Aorta (tissue), 5 donors: Measurements from ENCODE around the gene SLC16A1. TPM values are rescaled to one million over a fixed set of nuclear protein-coding genes. Genes with fewer than 3 reads are reported as not detected.
"Not testable (repeated sequence)": the region's sequence is repeated elsewhere in the genome, so short reads cannot be mapped to it uniquely, and the experiment has no call there.

Source experiments
- ATAC-seq: fragments of 200-7000 bp; cut with Tn5 transposase; one replicate; pipeline ENCODE4 v1.9.1; 2022; ENCODE audit warnings: moderate library complexity; ENCODE audit not compliant: low FRiP score
- DNase-seq, 2 donors: peaks; one replicate each; pipeline ENCODE4 v3.0.0-alpha.2; 2020
- H3K27ac ChIP-seq, 2 donors: one replicate each; pipeline ENCODE4 v1.5.1; 2013; ENCODE audit warnings: low read length in 2 of 2, mild to moderate bottlenecking in 2 of 2, moderate library complexity in 2 of 2, control low read depth in 1 of 2, inconsistent platforms in 1 of 2, low read depth in 1 of 2
- H3K27me3 ChIP-seq, 2 donors: one replicate each; pipeline ENCODE4 v1.6.1; 2013; ENCODE audit warnings: control low read depth in 1 of 2, low read length in 1 of 2, mild to moderate bottlenecking in 1 of 2, moderate library complexity in 1 of 2; ENCODE audit not compliant: insufficient read depth in 2 of 2, control insufficient read depth in 1 of 2
- H3K36me3 ChIP-seq, 2 donors: one replicate each; pipeline ENCODE4 v1.6.1; 2013; ENCODE audit warnings: control low read depth in 1 of 2, low read length in 1 of 2, mild to moderate bottlenecking in 1 of 2; ENCODE audit not compliant: insufficient read depth in 2 of 2, control insufficient read depth in 1 of 2
- H3K4me1 ChIP-seq, 2 donors: one replicate each; pipeline ENCODE4 v1.6.1; 2013; ENCODE audit warnings: low read length in 2 of 2, control low read depth in 1 of 2, mild to moderate bottlenecking in 1 of 2, moderate library complexity in 1 of 2; ENCODE audit not compliant: insufficient read depth in 2 of 2, control insufficient read depth in 1 of 2
- H3K4me3 ChIP-seq, 2 donors: one replicate each; pipeline ENCODE4 v1.5.1; 2013; ENCODE audit warnings: low read length in 2 of 2, control low read depth in 1 of 2, mild to moderate bottlenecking in 1 of 2
- H3K9me3 ChIP-seq: one replicate; pipeline ENCODE4 v1.6.1; 2013; ENCODE audit warnings: mild to moderate bottlenecking, low read length; ENCODE audit not compliant: control insufficient read depth
- WGBS, 2 donors: extraction: QIAGEN DNeasy Blood & Tissue Kit; methylation state at CpG; one replicate each; pipeline ENCODE4 v1.1.7; 2013; 5-methylcytosine and 5-hydroxymethylcytosine counted together
- intact Hi-C, 2 donors: fragments of 100-400 bp; cut with DNase I; formaldehyde crosslinking; loops; one replicate each; pipeline versions ENCODE4 v1.14.2 to v1.15.0; 2022
- long read RNA-seq, 2 donors: library from polyadenylated mRNA; unstranded; transcript quantifications; one replicate each; pipeline ENCODE4 v2.0.0, GENCODE V29; 2020 to 2021
- polyA plus RNA-seq, 2 donors: library from polyadenylated mRNA; stranded (reverse); fragments of 200-250 nt; gene quantifications; one replicate each; pipeline ENCODE4 v1.2.3, GENCODE V29; 2013
- total RNA-seq, 2 donors: library from RNA; stranded (reverse); fragmentation: NEBNext Ultra II Directional; extraction: Animal tissue kit (Norgen Biotek cat#: 25700); gene quantifications; one replicate each; pipeline ENCODE4 v1.2.1, GENCODE V29; 2021
- donor health status: healthy with polysubstance abuse.
- donor health status: Bipolar disorder and iron deficiency.
- donor health status: DM: no; HTN: no; CAD: no.
- donor health status: DM: no; HTN: no; CAD: no.
- donor health status: DM: yes; HTN: yes; CAD: no.

The SLC16A1 gene, protein sequence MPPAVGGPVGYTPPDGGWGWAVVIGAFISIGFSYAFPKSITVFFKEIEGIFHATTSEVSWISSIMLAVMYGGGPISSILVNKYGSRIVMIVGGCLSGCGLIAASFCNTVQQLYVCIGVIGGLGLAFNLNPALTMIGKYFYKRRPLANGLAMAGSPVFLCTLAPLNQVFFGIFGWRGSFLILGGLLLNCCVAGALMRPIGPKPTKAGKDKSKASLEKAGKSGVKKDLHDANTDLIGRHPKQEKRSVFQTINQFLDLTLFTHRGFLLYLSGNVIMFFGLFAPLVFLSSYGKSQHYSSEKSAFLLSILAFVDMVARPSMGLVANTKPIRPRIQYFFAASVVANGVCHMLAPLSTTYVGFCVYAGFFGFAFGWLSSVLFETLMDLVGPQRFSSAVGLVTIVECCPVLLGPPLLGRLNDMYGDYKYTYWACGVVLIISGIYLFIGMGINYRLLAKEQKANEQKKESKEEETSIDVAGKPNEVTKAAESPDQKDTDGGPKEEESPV
- total RNA-seq (10 to 100 TPM; 30.3 to 32.4 TPM), polyA plus RNA-seq (1 to 10 TPM; 3.0 to 9.1 TPM)
- long read RNA-seq, donor 1, full-length matches to known transcripts = 10 of 19 reads
- long read RNA-seq, donor 1, partial matches to known transcripts = 4 of 19 reads
- long read RNA-seq, donor 1, other reads (novel, unspliced or antisense) = 5 of 19 reads
- long read RNA-seq, donor 2, transcript SLC16A1-201 (5 exons, 3,910 nt) = major isoform, 6 of 13 reads
- long read RNA-seq, donor 2, partial matches to known transcripts = 4 of 13 reads
- long read RNA-seq, donor 2, other reads (novel, unspliced or antisense) = 2 of 13 reads

- ATAC-seq = peak; percentile 96
- 0 to 1% methylated on average over 83 to 90 of the region's 90 CpGs for WGBS, 2 donors
These were observed at the start of gene SLC16A1 for GRCh38 chr1:112955773-112956543. Gene SLC16A1 (minus strand): TSS chr1:112956196. CDS start chr1:112929308, 26,888 bp downstream.

DNA sequence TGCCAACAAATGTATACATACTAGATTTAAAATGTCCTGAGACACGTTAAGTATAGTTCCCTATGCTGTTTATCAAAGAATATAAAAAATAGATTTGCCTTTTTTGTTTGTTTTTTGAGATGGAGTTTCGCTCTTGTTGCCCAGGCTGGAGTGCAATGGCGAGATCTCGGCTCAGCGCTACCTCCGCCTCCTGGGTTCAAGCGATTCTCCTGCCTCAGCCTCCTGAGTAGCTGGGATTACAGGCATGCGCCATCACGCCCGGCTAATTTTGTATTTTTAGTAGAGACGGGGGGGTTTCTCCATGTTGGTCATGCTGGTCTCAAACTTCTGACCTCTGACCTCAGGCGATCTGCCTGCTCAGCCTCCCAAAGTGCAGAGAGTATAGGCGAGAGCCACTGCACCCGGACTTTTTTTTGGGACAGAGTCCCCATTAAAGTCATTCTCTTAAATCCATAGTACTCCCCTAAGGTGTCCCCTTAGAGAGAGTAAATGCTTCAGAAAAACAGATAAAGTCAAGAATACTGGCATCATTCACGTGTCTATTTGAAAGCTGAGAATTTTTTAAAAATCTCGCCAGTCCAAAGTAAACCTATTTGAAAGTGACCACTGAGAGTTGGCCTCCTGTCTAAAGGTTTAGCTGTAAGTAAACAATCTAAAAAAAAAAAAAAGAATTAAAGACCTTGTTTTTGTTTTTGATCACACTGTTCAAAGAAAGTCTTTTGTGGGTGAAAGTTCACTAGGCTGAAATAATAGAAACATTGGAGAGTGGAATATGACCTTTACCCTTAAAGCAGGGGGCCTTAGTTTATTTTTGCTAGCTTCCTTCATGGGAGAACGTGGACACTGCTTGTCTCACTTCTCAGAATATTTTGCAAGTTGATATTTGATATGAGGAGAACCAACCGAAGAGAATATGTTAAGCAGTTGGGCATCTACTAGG is 48.0 kb upstream of the SLC16A1 start:
- ATAC-seq (no peak), DNase-seq (no peak)
- no peaks in the 10 kb centered on the region for H3K9me3 ChIP-seq
- H3K4me3 ChIP-seq = no peak overlapping the region
- no peaks in the 10 kb centered on the region for H3K4me1 ChIP-seq
- no peaks in the 10 kb centered on the region for H3K27me3 ChIP-seq
- peaks cover 0 to 2% of the 10 kb centered on the region in 2 donors for H3K36me3 ChIP-seq
- WGBS, 2 donors = 83 to 84% methylated on average over 18 of the region's 18 CpGs
- intact Hi-C loops = no loop called here
- no peak overlapping the region for H3K27ac ChIP-seq

More at GRCh38 chr1:112955773-112956543, at the start of gene SLC16A1:
- DNase-seq = peak; percentile 96 to 97
- Histone ChIP-seq H3K4me3 (peak within 1 kb of the TSS; percentile 51 to 56), H3K9me3 (no peaks in the 10 kb centered on the region), H3K4me1 (no peaks in the 10 kb centered on the region), H3K27me3 (no peaks in the 10 kb centered on the region), H3K36me3 (no peaks in the 10 kb centered on the region), H3K27ac (peak within 1 kb of the TSS; percentile 20 to 71)
- intact Hi-C loops = loop anchor here (2.0 to 5.0 kb wide), 5 partner anchors 41 to 239 kb away; no protein-coding TSS in a partner anchor

DNA sequence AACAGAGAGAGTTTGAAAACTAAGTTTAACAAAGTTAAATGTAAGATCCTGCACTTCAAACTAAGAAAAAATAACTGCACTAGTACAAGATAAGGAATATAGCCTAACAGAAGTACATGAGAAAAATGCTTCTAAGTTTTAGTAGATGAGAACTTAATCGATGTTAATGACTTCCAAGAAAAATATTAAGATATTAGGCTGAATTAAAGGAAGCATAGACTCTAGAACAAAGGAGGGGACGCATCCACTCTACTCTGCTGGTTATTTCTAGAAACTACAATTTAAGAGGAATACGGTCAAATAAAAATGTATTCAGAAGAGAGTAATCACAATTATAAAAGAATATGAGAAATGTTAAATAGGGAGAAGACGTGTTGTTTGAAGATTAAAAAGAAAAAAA is 46.3 kb upstream of the SLC16A1 start:
- no peaks in the 10 kb centered on the region for H3K36me3 ChIP-seq
- H3K27me3 ChIP-seq = no peaks in the 10 kb centered on the region
- 96 to 97% methylated on average over 4 of the region's 4 CpGs for WGBS, 2 donors
- ATAC-seq (no peak), DNase-seq (no peak)
- no peak overlapping the region for H3K4me3 ChIP-seq
- H3K9me3 ChIP-seq = no peaks in the 10 kb centered on the region
- H3K27ac ChIP-seq = no peak overlapping the region
- intact Hi-C loops = no loop called here
- H3K4me1 ChIP-seq = peaks cover 3 to 6% of the 10 kb centered on the region in 2 donors

- Histone ChIP-seq H3K27ac (peak overlapping the region; percentile 77 to 99), H3K4me3 (no peak overlapping the region), H3K4me1 (peaks cover 7% of the 10 kb centered on the region in 2 donors), H3K36me3 (no peaks in the 10 kb centered on the region), H3K27me3 (no peaks in the 10 kb centered on the region), H3K9me3 (no peaks in the 10 kb centered on the region)
- DNase-seq (peak; percentile 84 to 85), ATAC-seq (peak; percentile 81)
- WGBS, 2 donors = 9 to 10% methylated on average over 7 of the region's 7 CpGs
- intact Hi-C loops = loop anchor here in 1 of 2 donors (5.0 kb wide), 1 partner anchor 41 kb away; the partner anchor contains the start of gene SLC16A1
These were observed 42.7 kb upstream of the SLC16A1 start for GRCh38 chr1:112998592-112999235.

- DNase-seq (no peak), ATAC-seq (peak; percentile 44)
- intact Hi-C loops = loop anchor here (2.0 to 5.0 kb wide), 2 partner anchors 40 to 41 kb away; partner anchors contain the start of gene SLC16A1 (in 2 of the 2)
- no peaks in the 10 kb centered on the region for H3K9me3 ChIP-seq
- WGBS, 2 donors = 14 to 22% methylated on average over 2 of the region's 2 CpGs
- H3K27ac ChIP-seq = peak overlapping the region; percentile 77 to 99
- H3K4me1 ChIP-seq = peaks cover 7% of the 10 kb centered on the region in 2 donors
- no peaks in the 10 kb centered on the region for H3K36me3 ChIP-seq
- no peak overlapping the region for H3K4me3 ChIP-seq
- no peaks in the 10 kb centered on the region for H3K27me3 ChIP-seq
These were observed 41.8 kb upstream of the SLC16A1 start for GRCh38 chr1:112997781-112998180.

DNA sequence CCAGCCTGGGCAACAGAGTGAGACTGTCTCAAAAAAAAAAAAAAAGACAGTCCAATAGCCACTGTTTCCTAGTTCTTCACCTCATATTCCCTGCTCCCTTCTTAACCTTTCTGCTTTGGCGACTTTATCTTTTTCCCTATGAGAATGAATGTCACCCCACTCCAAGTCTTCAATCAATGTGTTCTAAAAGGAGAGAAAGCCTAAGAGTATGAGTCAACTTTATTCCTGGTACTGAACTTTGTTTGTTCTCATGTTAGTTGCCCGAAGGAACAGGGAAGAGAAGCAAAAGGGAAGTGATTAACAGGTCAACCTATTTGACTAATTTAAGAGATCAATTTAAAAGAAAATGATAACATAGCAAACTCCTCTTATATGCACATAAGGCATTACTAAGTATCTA is 39.9 kb upstream of the SLC16A1 start:
- H3K4me3 ChIP-seq = no peak overlapping the region
- ATAC-seq (no peak), DNase-seq (no peak)
- intact Hi-C loops = loop anchor here (2.0 to 5.0 kb wide), 2 partner anchors 39 kb away; partner anchors contain the start of gene SLC16A1 (in 2 of the 2)
- no peaks in the 10 kb centered on the region for H3K9me3 ChIP-seq
- H3K27ac ChIP-seq = peak overlapping the region; percentile 58 to 67
- H3K36me3 ChIP-seq = no peaks in the 10 kb centered on the region
- H3K4me1 ChIP-seq = peaks cover 7% of the 10 kb centered on the region in 2 donors
- no peaks in the 10 kb centered on the region for H3K27me3 ChIP-seq
- 9 to 11% methylated on average over 2 of the region's 2 CpGs for WGBS, 2 donors

DNA sequence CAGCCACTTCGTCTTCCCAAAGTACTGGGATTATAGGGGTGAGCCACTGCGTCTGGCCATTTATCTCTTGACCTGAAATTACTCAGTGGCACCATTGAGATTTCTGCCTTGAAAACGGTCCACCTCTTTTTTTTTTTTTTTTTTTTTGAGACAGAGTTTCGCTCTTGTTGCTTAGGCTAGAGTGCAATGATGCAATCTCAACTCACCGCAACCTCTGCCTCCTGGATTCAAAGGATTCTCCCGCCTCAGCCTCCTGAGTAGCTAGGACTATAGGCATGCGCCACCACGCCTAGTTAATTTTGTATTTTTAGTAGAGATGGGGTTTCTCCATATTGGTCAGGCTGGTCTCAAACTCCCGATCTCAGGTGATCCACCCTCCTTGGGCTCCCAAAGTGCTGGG is 39.0 kb upstream of the SLC16A1 start:
- intact Hi-C loops = loop anchor here in 1 of 2 donors (5.0 kb wide), 1 partner anchor 38 kb away; the partner anchor contains the start of gene SLC16A1
- H3K27me3 ChIP-seq, H3K4me1 ChIP-seq, H3K36me3 ChIP-seq, ATAC-seq, DNase-seq, H3K4me3 ChIP-seq, H3K9me3 ChIP-seq: not testable (repeated sequence)
- WGBS, 2 donors = 88 to 89% methylated on average over 9 of the region's 9 CpGs
- H3K27ac ChIP-seq = peak overlapping the region; percentile 67 to 97
